ENCODE results near the gene SCAF8.

GRCh38 chr6:154686162-154686561 lies 47.1 kb upstream of the SCAF8 start:
- no peak for TF ChIP-seq EZH2 (IDR thresholded peaks at IDR 0.05; ENCODE audit: borderline replicate concordance, insufficient read depth, low read depth, low read length, poor library complexity, severe bottlenecking)
- no peak for TF ChIP-seq CTCF (IDR thresholded peaks at IDR 0.05)
